Hepatocyte (in vitro differentiated cells): ENCODE data around the gene LY6G6F. TPM values are rescaled to one million over a fixed set of nuclear protein-coding genes. Genes with fewer than 3 reads are reported as not detected.

Experiments
- DNase-seq: peaks from one replicate; pipeline ENCODE4 v3.0.0-alpha.2; 2016; ENCODE audit warnings: low spot score
- H2AFZ ChIP-seq: fragments of 200-600 bp; sonication (generic); 2 replicates; pipeline ENCODE4 v1.6.0; 2016; ENCODE audit warnings: antibody characterized with exemption, mild to moderate bottlenecking
- H3K27ac ChIP-seq: fragments of 200-600 bp; sonication (generic); 2 replicates; pipeline ENCODE4 v1.5.1; 2016; ENCODE audit warnings: mild to moderate bottlenecking
- H3K27me3 ChIP-seq: fragments of 200-600 bp; sonication (generic); 2 replicates; pipeline ENCODE4 v1.6.1; 2016
- H3K36me3 ChIP-seq: fragments of 200-600 bp; sonication (generic); replicated peaks from 2 replicates; pipeline ENCODE4 v1.5.1; 2016; ENCODE audit warnings: low read depth; ENCODE audit not compliant: insufficient read depth
- H3K4me1 ChIP-seq: fragments of 200-600 bp; sonication (generic); 2 replicates; pipeline ENCODE4 v1.5.1; 2016; ENCODE audit warnings: mild to moderate bottlenecking, moderate library complexity; ENCODE audit not compliant: insufficient read depth
- H3K4me2 ChIP-seq: fragments of 200-600 bp; sonication (generic); 2 replicates; pipeline ENCODE4 v1.6.0; 2016
- H3K4me3 ChIP-seq: fragments of 200-600 bp; sonication (generic); 2 replicates; pipeline ENCODE4 v1.5.1; 2016; ENCODE audit warnings: mild to moderate bottlenecking
- H3K79me2 ChIP-seq: fragments of 200-600 bp; sonication (generic); 2 replicates; pipeline ENCODE4 v1.6.0; 2017; ENCODE audit warnings: mild to moderate bottlenecking
- H3K9me2 ChIP-seq: fragments of 200-600 bp; sonication (generic); replicated peaks from 2 replicates; pipeline ENCODE4 v1.6.0; 2017; ENCODE audit warnings: mild to moderate bottlenecking; ENCODE audit not compliant: insufficient read depth
- H3K9me3 ChIP-seq: fragments of 200-600 bp; sonication (generic); 2 replicates; pipeline ENCODE4 v1.5.1; 2016; ENCODE audit warnings: low read depth, mild to moderate bottlenecking
- H4K20me1 ChIP-seq: fragments of 200-600 bp; sonication (generic); 2 replicates; pipeline ENCODE4 v1.6.0; 2016; ENCODE audit warnings: mild to moderate bottlenecking; ENCODE audit not compliant: insufficient read depth, poor library complexity, severe bottlenecking
- EZH2 ChIP-seq: fragments of 200-600 bp; sonication (generic); IDR thresholded peaks from 2 replicates; pipeline ENCODE4 v1.6.1; 2016; ENCODE audit warnings: antibody characterized with exemption, mild to moderate bottlenecking, borderline replicate concordance
- EZH2phosphoT487 ChIP-seq: fragments of 200-600 bp; sonication (generic); IDR thresholded peaks from one replicate; pipeline ENCODE4 v1.6.1; 2018; ENCODE audit warnings: antibody characterized with exemption, mild to moderate bottlenecking, low read depth, moderate library complexity; ENCODE audit not compliant: unreplicated experiment, severe bottlenecking
- WGBS: methylation state at CpG from one replicate; pipeline ENCODE4 v1.1.6; 2016; ENCODE audit warnings: low lambda C conversion rate; ENCODE audit errors: missing lambda C conversion rate; 5-methylcytosine and 5-hydroxymethylcytosine counted together
- polyA plus RNA-seq: library from polyadenylated mRNA; unstranded; fragments of >200 nt; fragmentation: Nextera tagmentation; extraction: Ambion mirVana; gene quantifications from 2 replicates; pipeline ENCODE4 v1.2.1, GENCODE V29; 2016
- total RNA-seq: library from RNA; depleted of rRNA; stranded (reverse); fragments of >200 nt; gene quantifications from 2 replicates; pipeline ENCODE4 v1.2.3, GENCODE V29; 2014
- TF ChIP-seq, protein P1 (sequence below): fragments of 200-600 bp; sonication (generic); IDR thresholded peaks from 2 replicates; pipeline ENCODE4 v1.5.1; 2016; ENCODE audit warnings: antibody characterized with exemption, mild to moderate bottlenecking; ENCODE audit not compliant: poor library complexity

LY6G6F gene
- total and polyA plus RNA-seq, 2 experiments from 2014 or later, result not detected

- no peaks in the 10 kb centered on the region for H3K27me3 ChIP-seq
- no peaks in the 10 kb centered on the region for H3K36me3 ChIP-seq
- no peak overlapping the region for H2AFZ ChIP-seq
- H3K79me2 ChIP-seq, result peaks cover 35% of the 10 kb centered on the region
- H3K4me2 ChIP-seq, result peak overlapping the region; percentile 91
- peaks cover 37% of the 10 kb centered on the region for H3K4me1 ChIP-seq
- no peaks in the 10 kb centered on the region for H3K9me2 ChIP-seq
- peak overlapping the region; percentile 99 for H3K27ac ChIP-seq
- TF ChIP-seq EZH2, result no peak
- TF ChIP-seq, protein P1, sequence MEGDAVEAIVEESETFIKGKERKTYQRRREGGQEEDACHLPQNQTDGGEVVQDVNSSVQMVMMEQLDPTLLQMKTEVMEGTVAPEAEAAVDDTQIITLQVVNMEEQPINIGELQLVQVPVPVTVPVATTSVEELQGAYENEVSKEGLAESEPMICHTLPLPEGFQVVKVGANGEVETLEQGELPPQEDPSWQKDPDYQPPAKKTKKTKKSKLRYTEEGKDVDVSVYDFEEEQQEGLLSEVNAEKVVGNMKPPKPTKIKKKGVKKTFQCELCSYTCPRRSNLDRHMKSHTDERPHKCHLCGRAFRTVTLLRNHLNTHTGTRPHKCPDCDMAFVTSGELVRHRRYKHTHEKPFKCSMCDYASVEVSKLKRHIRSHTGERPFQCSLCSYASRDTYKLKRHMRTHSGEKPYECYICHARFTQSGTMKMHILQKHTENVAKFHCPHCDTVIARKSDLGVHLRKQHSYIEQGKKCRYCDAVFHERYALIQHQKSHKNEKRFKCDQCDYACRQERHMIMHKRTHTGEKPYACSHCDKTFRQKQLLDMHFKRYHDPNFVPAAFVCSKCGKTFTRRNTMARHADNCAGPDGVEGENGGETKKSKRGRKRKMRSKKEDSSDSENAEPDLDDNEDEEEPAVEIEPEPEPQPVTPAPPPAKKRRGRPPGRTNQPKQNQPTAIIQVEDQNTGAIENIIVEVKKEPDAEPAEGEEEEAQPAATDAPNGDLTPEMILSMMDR, result peak; percentile 29
- no peak for TF ChIP-seq EZH2phosphoT487
- H4K20me1 ChIP-seq, result peaks cover 11% of the 10 kb centered on the region
- H3K4me3 ChIP-seq, result no peak overlapping the region
- DNase-seq, result peak; percentile 84
- no peaks in the 10 kb centered on the region for H3K9me3 ChIP-seq
- 15% methylated on average over 6 of the region's 6 CpGs for WGBS
These were observed 31.6 kb downstream of the LY6G6F start for GRCh38 chr6:31737991-31738979.

DNA sequence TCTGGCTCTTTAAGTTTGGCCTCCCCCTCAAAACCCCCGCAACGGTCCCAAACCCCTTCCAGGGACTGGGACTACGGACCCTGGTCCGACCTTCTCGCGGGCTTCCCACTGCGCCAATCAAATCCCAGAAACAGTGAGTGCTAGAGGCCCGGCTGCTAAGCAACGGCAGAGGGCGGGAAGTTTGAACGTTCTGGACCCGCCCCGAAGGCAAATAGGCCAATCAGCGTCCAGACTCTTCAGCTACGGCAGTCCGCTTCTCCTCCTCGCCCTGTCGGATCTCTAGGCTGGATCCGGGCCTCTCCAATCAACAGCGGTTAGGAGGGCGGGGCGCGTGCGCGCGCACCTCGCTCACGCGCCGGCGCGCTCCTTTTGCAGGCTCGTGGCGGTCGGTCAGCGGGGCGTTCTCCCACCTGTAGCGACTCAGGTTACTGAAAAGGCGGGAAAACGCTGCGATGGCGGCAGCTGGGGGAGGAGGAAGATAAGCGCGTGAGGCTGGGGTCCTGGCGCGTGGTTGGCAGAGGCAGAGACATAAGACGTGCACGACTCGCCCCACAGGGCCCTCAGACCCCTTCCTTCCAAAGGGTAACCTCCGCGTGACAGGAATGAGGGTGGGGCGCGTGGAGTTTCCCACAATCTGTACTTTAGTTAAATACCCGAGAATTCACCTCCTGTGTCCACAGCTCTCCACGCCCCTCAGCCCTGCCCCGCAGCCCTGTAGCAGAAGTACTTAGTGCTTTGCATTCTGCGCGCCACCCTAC, 33.2 kb downstream of the LY6G6F start, which contains the start of gene MSH5:
Gene MSH5, plus strand, starts transcription at position 367 of the 758 bp plus-strand sequence. CDS start 462 bp downstream, outside the sequence.
- no peaks in the 10 kb centered on the region for H4K20me1 ChIP-seq
- WGBS, result 1% methylated on average over 58 of the region's 58 CpGs
- TF ChIP-seq, protein P1, result no peak
- TF ChIP-seq EZH2 (no peak), EZH2phosphoT487 (no peak)
- H3K4me1 ChIP-seq, result peaks cover 30% of the 10 kb centered on the region
- H3K27ac ChIP-seq, result peak within 1 kb of the TSS; percentile 99
- H3K4me3 ChIP-seq, result peak within 1 kb of the TSS; percentile 20
- H3K79me2 ChIP-seq, result peaks cover 20% of the 10 kb centered on the region
- no peaks in the 10 kb centered on the region for H3K9me2 ChIP-seq
- no peaks in the 10 kb centered on the region for H3K36me3 ChIP-seq
- no peaks in the 10 kb centered on the region for H3K9me3 ChIP-seq
- DNase-seq, result peak; percentile 99
- H3K4me2 ChIP-seq, result peak within 1 kb of the TSS; percentile 91
- H3K27me3 ChIP-seq, result no peaks in the 10 kb centered on the region
- H2AFZ ChIP-seq, result peak within 1 kb of the TSS; percentile 30

GRCh38 chr6:31740397-31741223, 33.9 kb downstream of the LY6G6F start:
- no peak for DNase-seq
- H3K27ac ChIP-seq, result peak overlapping the region; percentile 94
- no peaks in the 10 kb centered on the region for H3K9me2 ChIP-seq
- 47% methylated on average over 29 of the region's 29 CpGs for WGBS
- H4K20me1 ChIP-seq, result no peaks in the 10 kb centered on the region
- peak overlapping the region; percentile 83 for H3K4me2 ChIP-seq
- H3K9me3 ChIP-seq, result no peaks in the 10 kb centered on the region
- no peaks in the 10 kb centered on the region for H3K36me3 ChIP-seq
- H2AFZ ChIP-seq, result peak overlapping the region; percentile 30
- TF ChIP-seq EZH2phosphoT487 (no peak), EZH2 (no peak)
- TF ChIP-seq, protein P1, result no peak
- peaks cover 12% of the 10 kb centered on the region for H3K79me2 ChIP-seq
- peak overlapping the region; percentile 20 for H3K4me3 ChIP-seq
- H3K4me1 ChIP-seq, result peaks cover 30% of the 10 kb centered on the region
- no peaks in the 10 kb centered on the region for H3K27me3 ChIP-seq
